SIG-M5 (cell line): Measurements from ENCODE around the gene NAP1L4.
"Not testable (repeated sequence)": the region's sequence is repeated elsewhere in the genome, so short reads cannot be mapped to it uniquely, and the experiment has no call there.

Experiments used
- DNase-seq: peaks from one replicate; lab custom pipeline; 2025; lab: John Stamatoyannopoulos, UW

The NAP1L4 gene

DNA sequence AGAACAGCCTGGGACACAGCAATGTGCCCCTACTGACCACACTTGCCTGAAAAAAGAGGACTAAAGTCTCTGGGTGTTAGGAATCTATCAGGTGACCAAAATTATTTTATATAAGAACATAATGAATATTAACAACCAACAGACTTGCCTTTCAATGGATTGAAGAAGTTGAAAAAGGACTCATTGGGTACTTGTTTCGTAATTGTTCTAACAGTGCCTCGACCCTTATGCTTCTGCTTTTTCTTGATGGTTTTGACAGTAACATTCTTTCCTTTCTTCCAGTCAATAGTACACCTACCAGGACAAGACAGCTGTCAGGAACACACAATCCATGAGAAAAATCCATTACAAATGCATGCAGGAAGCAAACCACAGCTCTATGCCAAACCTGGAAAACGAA, 33.9 kb downstream of the NAP1L4 start:
- no peak for DNase-seq

- no peak for DNase-seq
Measured at GRCh38 chr11:2955906-2956476, 36.1 kb downstream of the NAP1L4 start.

DNA sequence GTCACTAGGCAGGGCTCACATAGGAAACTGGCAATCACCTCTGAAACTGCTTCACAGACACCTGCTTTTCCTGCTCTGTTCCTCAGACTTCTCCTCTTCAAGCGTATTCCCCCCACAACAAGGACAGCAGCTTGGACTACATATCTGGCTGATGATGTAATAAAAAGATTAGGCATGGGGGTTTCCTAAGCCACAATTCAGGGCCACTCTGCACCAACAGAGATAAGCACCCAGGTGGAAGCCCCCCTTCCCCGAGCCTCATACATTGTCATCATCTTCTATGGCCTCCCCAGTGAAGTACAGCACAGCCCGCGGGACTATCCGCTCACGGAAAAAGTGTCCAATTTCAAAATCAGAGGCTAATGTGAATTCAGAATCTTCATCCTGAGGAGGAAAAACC, 37.9 kb downstream of the NAP1L4 start:
- no peak for DNase-seq

GRCh38 chr11:2952290-2952689, 39.8 kb downstream of the NAP1L4 start:
- no peak for DNase-seq

DNA sequence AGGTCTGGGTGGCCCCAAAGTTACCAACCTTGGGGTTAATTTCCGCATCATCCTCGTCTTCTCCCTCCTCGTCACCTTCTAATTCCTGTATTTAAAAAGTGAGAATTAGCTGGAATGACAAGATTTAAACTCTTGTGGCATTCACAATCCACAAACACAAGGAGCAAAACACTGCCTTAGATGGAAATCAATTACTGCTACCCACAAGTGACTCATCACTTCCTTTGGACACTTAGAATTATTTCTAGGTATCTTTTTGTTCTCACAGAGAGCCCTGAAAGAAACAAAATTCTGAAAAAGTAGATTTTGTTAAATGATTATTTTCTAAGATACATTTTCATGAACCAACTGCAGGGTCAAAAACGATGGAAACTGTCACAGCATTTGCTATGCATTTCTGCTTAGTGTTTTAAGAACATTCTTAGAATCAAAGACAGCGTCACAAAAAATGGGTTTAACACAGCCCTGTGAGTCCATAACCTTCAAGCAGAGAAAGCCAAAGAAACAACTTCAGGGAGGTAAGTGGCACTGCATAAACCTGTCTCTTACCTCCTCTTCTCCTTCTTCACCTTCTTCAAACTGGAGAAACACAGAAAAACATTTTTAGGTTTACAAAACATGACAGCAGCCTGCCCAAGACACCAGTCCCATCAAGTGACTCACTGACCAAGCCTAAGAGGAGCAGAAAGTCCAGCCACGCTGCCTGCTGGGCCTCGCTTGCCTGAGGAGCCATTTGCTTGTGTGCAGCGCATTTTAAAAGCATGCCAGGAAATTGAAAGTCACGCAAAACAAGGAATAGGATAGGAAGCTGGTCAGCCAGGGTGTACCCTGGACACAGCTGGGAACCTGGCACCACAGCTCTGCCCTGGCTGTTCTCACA, 40.7 kb downstream of the NAP1L4 start:
- DNase-seq = no peak

DNA sequence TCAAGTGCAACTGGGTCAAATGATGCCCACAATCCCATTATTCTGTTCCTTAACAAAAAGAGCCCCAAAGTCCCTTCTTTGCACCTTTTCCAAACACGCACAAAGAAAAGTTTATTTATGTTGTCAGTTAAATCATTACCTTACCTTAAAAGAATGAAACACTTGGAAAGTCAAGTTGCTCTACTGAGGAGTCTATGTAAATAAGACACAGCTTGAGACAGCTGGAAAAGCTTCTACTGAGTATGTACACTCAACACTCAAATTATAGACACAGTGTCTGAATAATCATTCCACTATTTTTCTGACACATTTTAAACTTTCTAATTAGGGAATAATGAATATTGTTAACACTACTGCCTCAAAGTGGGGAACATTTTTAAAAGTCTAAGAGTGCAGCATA, 41.3 kb downstream of the NAP1L4 start:
- DNase-seq = no peak

- DNase-seq = no peak
Measured at GRCh38 chr11:2949920-2950319, 42.2 kb downstream of the NAP1L4 start.

- DNase-seq = no peak
Measured at GRCh38 chr11:2947744-2948143, 44.4 kb downstream of the NAP1L4 start.

- no peak for DNase-seq
Measured at GRCh38 chr11:2945757-2946287, 46.3 kb downstream of the NAP1L4 start.

DNA sequence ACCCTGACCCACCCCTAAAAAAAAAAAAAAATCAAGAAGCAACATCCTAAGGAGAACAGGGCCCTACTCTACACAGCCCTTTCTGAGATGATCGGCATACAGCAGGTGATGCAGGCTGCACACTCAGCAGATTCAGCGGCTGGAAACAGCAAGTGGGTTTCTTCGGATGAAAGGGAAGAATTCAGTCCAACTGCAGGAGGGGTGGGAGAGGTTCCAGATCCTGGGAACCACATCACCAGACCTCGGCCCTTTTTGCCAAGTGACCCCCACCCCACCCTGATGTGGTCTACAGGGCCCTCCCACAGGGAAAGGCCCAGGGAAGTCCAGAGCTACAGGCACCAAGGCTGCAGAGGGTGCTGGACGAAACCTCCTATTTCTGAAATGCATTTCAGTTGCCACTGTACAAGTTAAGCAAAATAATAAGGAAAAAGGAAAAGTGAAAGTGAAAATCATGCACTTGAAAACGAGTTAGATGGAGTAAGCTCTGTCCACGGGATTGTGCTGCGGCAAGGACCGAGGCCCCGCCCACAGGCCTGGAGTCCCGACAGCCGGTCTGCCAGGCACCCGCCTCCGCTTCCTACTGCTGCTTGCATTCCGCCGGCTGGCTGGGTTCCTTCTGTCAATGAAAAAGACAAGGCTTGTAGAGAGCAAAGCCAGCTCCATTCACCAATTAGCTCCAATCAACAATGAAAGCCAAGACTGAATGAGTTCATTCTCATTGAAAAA, 46.9 kb downstream of the NAP1L4 start:
- DNase-seq = no peak

- DNase-seq = no peak
Measured at GRCh38 chr11:2944530-2944929, 47.6 kb downstream of the NAP1L4 start.

- no peak for DNase-seq
Measured at GRCh38 chr11:2943711-2944118, 48.4 kb downstream of the NAP1L4 start.

DNA sequence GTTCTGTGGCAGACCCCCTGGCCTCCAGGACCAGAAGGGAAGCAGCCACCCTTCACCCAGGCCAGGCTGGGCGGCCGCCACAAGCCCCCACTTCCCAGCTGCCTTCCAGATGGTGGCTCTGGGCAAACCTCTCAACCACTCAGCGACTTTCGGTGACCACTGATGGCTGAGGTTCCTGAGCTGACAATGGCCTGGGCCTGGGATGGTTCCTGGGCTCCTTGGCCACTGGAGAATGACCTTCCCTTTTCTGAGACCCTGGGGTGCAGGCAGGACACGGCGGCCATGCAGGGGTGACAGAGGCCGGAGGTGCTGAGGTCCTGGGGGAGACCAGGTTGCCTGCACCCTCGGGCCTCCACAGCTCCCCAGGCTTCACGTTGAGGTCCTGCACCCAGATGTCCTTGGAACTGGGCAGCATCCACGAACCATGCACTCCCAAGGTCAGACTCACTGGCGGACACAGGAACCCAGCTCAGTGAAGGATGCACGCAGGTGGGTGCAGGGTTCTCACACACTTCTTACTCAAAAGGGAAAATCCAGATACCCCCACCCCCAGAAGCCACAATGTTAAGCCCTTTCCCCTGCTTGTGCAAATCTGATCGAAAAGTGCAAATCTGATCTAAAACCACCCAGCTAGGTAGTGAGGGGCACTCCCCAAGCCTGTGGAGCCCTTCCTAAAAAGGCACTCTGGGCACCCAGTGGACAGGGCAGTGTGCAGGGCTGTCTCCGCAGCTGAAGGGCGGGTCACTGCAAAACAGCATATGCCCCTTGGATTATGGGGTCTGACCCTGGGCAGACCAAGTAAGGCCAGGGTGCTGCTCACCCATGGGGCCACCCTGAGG, 49.0 kb downstream of the NAP1L4 start:
- no peak for DNase-seq

DNA sequence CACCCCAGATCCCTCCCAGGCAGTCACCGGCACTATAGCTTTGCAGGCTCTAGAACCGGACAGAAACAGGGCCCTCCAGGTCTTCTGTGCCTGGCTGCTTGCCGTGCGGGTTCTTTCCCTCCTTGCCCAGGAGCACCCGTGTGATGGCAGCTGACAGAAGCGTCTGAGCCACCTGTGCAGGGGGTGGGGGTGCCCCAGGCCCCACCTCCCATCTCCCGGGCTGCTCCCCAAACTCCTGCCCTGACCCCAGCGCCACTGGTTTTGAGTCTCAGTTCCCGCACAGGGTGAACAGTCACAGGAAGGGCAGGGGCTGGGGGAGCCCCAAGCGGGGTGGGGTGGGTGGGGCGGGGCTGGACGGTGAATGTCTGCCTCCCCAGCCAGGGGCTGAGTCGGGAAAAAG, 49.7 kb downstream of the NAP1L4 start:
- no peak for DNase-seq

GRCh38 chr11:2940921-2941821, 51.0 kb downstream of the NAP1L4 start:
- DNase-seq = no peak

- no peak for DNase-seq
Measured at GRCh38 chr11:2940147-2940920, 51.8 kb downstream of the NAP1L4 start.

DNA sequence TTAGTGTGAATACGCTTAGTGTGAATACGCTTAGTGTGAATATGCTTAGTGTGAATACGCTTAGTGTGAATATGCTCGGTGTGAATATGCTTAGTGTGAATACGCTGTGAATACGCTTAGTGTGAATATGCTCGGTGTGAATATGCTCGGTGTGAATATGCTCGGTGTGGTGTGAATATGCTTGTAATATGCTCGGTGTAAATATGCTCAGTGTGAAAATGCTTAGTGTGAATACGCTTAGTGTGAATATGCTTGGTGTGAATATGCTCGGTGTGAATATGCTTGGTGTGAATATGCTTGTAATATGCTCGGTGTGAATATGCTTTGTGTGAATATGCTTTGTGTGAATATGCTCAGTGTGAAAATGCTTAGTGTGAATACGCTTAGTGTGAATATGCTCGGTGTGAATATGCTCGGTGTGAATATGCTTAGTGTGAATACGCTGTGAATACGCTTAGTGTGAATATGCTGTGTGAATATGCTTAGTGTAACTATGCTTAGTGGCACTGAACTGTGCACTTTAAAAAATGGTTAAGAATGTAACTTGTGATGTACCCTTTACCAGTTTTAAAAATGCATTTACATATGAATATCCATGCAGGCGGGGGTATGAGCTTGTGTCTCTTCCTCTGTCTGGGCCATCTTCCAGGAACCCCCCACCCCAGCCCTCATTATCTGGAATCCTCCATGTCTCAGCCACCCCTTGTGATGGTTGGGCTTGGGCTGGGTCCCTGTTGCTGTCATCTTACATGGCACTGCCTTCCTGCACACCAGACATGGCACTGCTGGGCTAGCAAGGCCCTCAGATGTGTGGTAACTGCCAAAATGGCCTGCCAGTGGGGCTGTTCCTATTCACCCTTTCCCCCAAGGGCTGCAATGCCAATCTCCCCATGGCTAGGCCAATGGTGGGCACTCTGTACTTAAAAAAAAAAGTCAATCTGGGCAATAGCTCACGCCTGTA, 53.4 kb downstream of the NAP1L4 start:
- not testable (repeated sequence) for DNase-seq

DNA sequence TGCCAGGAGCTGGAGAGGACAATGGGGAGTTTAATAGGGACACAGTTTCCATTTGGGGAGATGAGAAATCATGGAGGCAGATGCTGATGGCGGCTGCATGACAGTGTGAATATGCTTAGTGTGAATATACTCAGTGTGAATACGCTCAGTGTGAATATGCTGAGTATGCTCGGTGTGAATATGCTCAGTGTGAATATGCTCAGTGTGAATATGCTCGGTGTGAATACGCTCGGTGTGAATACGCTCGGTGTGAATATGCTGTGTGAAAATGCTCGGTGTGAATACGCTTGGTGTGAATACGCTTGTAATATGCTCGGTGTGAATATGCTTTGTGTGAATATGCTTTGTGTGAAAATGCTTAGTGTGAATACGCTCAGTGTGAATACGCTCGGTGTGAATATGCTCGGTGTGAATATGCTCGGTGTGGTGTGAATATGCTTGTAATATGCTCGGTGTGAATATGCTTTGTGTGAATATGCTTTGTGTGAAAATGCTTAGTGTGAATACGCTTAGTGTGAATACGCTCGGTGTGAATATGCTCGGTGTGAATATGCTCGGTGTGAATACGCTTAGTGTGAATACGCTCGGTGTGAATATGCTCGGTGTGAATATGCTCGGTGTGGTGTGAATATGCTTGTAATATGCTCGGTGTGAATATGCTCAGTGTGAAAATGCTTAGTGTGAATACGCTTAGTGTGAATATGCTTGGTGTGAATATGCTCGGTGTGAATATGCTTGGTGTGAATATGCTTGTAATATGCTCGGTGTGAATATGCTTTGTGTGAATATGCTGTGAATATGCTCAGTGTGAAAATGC, 54.3 kb downstream of the NAP1L4 start:
- DNase-seq = not testable (repeated sequence)
